OCI-M2 (cell line): ENCODE results near the gene PADI4.
"Not testable (repeated sequence)": the region's sequence is repeated elsewhere in the genome, so short reads cannot be mapped to it uniquely, and the experiment has no call there.

Experiments used
- DNase-seq: peaks from one replicate; lab custom pipeline; 2025; ENCODE audit not compliant: unreplicated experiment; lab: John Stamatoyannopoulos, UW

PADI4 gene

GRCh38 chr1:17375651-17376050 is 67.7 kb downstream of the PADI4 start:
- no peak for DNase-seq

GRCh38 chr1:17377325-17377953 is 69.4 kb downstream of the PADI4 start:
- no peak for DNase-seq

DNA sequence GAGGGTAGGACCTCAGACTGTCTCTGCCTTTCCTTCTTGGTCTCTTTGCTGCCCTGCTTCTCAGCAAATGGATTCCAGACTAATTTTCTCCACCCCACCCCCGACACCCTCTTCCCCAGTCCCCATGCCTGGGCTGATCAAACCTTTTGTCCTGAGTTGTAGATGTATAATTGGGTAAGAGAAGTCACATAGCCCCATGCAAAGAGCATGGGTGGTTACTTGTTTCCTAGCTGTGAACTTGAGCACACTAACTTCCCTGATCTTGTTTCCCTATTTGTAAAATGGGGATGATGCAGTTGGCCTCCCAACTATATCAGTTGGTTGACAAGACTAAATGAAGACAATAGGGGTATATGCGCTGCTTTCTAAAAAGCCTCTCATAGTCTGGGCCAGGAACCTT is 73.2 kb downstream of the PADI4 start:
- DNase-seq: no peak

DNA sequence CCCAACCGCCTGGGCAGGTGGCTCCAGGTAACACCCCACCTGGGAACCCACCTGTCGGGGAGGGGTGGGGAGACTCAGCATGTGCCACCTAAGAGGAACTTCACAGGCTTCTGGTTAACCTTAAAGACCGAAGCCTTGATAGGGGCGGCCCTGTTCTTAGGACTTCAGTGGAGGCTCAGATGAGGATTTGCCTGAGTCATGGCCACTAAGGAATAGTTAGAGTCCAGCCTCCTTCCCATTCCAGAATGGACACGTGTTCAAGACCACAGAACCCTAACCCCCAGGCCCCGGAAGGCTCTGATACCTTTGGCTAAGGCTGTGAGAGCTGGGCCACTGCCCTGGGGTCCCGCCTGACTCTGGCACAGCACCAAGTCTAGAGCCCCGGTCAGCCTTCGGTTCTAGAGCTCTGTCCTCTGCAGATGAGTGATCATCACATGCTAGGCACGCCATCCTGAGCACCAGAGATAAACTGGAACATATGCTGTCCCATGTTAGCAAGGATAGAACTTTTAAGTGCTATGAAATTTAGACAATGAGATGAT is 84.3 kb downstream of the PADI4 start:
- DNase-seq: no peak

DNA sequence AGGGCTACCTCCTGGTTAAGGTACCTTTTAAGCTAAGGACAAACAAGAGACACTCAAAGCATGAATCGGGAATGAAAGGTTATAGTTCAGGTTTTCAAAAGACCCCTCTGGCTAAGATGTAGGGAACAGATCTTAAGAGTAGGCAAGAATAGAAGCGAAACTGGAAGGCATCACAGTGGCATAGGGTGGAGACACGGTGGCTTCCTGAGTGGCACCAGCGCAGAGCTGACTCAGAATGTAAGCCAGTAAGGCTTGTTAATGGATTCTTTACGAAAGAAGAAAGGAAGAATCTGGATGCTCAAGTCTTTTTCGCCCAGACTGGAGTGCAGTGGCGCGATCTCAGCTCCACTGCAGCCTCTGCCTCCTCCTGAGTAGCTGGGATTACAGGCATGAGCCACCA is 85.2 kb downstream of the PADI4 start:
- DNase-seq: no peak

- DNase-seq: no peak
Observed at GRCh38 chr1:17397910-17398695, 90.1 kb downstream of the PADI4 start.

- DNase-seq: no peak
Observed at GRCh38 chr1:17400725-17401341, 92.8 kb downstream of the PADI4 start.

- no peak for DNase-seq
Observed at GRCh38 chr1:17401841-17402240, 93.8 kb downstream of the PADI4 start.

DNA sequence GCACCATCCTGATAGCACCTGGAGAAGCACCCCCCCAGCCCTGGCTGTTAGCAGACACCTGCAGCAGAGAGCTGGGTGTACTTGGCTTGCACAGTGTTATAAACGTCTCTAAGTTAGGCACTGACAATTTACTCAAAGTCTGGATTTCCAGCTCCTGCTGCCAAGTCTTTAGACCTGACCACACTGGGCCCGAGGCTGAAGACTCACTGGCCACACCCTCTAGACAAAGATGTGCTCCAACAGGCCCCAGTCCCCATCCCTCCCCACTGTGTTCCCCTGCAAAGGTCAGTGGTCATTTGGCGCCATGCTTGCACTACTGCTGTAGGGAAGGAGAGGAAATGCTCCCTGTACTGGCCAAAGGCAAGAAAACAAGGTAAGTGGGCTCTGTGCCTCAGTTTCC is 95.1 kb downstream of the PADI4 start:
- no peak for DNase-seq

GRCh38 chr1:17404034-17404684 is 96.2 kb downstream of the PADI4 start:
- DNase-seq: no peak

DNA sequence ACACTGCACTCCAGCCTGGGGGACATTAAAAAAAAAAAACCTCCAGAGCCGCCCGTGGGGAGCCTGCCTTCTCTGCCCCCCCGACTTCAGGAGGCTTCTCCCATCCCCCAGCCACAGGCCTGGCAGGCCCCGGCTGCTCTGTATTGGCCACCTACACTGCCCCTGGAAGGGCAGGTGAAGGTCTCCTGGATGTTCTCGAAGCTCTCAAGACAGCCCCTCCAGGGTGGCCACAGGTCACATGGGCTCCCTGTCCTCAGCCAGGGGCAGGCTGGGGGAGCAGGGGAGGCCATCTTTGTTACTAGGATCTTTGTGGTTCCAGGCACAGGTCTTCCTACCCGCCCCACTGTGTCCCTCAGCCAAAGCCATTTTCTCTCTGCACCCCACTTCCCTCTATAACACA is 96.8 kb downstream of the PADI4 start:
- no peak for DNase-seq

DNA sequence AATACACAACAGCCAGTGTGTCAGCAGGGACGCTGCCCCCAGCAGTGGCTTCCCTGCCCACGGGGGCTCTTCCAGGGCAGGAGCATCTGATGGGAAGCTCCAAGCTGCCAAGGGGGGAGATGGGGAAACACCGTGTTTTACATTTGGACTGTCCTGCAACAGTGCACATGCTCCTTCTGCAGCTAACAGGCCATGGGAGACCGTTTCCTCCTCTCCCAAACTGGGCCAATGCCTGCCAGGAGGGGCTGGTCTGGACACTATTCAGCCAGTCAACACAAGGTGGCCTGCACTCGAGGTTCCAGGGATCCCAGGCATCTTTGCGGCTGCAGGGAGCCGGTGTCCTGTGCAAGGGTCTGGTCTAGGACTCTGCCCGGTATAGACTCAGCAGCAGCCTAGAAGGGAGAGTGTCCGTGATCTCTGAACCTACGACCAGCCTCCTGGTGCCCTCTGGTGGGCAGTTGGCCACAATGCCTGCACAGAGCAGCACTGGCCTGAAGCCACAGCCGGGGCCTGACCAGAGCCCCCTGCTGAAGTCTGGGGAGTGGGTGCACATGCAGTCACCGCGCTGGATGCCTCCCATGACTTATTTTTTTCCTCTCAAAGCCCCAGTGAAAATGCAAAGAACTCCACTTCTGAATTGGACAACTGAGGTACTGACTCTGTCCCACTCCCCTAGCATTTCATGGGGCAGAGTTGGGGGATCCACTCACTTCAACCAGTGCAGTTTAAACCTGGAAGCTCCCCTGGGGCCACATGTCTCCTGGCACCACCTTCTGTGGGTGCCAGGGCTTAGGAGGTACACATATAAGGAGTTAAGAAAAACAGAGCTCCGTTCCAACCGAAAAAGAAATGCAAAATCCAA is 98.1 kb downstream of the PADI4 start:
- DNase-seq: no peak

GRCh38 chr1:17406760-17407475 is 98.9 kb downstream of the PADI4 start:
- DNase-seq: not testable (repeated sequence)

- not testable (repeated sequence) for DNase-seq
Observed at GRCh38 chr1:17407786-17408514, 100.0 kb downstream of the PADI4 start.

DNA sequence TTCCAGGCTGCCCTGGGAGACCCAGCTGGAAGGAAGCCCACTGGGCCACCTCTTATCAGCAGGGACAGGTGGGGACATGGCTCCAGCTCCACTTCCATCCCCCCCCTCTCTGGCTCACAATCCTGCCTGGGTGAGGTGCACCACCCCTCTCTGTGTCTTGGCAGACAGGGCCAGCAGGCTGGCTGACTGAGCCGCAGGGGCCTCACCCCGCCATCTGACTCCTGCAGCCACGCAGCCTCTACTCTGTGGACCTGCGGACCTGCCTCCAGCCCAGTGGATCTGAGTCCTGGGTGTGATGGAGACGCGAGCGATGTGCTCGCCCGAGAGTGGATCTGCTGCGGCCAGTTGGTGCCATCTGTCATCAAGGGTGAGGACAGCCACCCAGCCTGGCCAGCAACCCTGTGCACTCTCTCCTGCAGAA is 101.4 kb downstream of the PADI4 start:
- no peak for DNase-seq

DNA sequence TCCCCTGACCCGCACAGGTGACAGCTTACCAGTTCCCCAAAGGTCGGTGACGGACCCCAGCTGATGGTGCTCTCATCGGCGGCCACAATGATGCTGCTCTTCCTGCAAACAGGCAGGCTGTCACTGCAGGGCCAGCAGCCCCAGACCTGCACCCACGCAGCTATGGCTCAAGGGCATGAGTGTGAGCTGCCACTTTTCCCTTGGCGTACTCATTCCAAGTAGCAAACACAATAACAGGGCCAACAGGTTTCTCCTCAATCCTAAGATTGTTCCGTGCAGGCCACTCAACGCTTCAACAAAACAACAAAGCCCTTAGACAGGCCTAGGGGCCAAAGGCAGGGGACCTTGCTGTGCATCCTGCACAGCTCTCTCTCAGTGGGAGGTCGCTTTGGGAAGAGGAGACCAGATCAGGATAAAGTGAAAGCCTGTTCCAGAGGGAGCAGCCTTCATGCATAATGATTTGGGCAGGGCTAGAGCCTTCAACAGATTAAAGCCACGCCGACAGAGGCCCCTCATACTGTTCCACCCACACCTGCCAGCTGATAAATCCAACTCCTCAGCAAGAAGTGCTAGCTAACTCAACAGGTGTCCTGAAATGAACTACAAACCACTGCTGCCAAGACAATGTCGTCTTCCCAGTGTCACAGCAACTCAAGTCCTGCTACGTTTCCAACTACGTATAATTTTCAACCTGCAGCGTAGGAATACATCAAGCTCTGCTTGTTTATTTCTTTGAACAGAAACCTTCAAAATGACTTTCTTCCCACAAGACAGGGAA is 104.3 kb downstream of the PADI4 start:
- DNase-seq: no peak
